ACC112 (cell line): ENCODE results near the gene DNAJC6.

Experiments
- H2AFZ ChIP-seq: fragments of 200-600 bp; sonication (generic); one replicate; pipeline ENCODE4 v1.6.0; 2017; ENCODE audit warnings: antibody characterized with exemption, low read length; ENCODE audit not compliant: unreplicated experiment
- H3K27ac ChIP-seq: fragments of 200-600 bp; sonication (generic); 2 replicates; pipeline ENCODE4 v1.5.1; 2014; ENCODE audit warnings: low read depth, mild to moderate bottlenecking, antibody characterized with exemption, low read length, moderate library complexity
- H3K27me3 ChIP-seq: fragments of 200-600 bp; sonication (generic); 2 replicates; pipeline ENCODE4 v1.6.1; 2014; ENCODE audit warnings: mild to moderate bottlenecking, antibody characterized with exemption, low read length, moderate library complexity, mixed read lengths; ENCODE audit not compliant: insufficient read depth
- H3K36me3 ChIP-seq: fragments of 200-600 bp; sonication (generic); 2 replicates; pipeline ENCODE4 v1.6.1; 2016; ENCODE audit warnings: mild to moderate bottlenecking, antibody characterized with exemption, low read length, moderate library complexity, mixed read lengths; ENCODE audit not compliant: insufficient read depth
- H3K4me1 ChIP-seq: fragments of 200-600 bp; sonication (generic); one replicate; pipeline ENCODE4 v1.6.1; 2016; ENCODE audit warnings: low read length, mixed read lengths; ENCODE audit not compliant: insufficient read depth, unreplicated experiment, control insufficient read depth
- H3K4me3 ChIP-seq: fragments of 200-600 bp; sonication (generic); 2 replicates; pipeline ENCODE4 v1.5.1; 2014; ENCODE audit warnings: mild to moderate bottlenecking, low read depth, low read length
- H3K79me2 ChIP-seq: fragments of 200-600 bp; sonication (generic); one replicate; pipeline ENCODE4 v1.6.0; 2016; ENCODE audit warnings: low read length; ENCODE audit not compliant: control insufficient read depth, unreplicated experiment, insufficient read depth

The DNAJC6 gene

DNA sequence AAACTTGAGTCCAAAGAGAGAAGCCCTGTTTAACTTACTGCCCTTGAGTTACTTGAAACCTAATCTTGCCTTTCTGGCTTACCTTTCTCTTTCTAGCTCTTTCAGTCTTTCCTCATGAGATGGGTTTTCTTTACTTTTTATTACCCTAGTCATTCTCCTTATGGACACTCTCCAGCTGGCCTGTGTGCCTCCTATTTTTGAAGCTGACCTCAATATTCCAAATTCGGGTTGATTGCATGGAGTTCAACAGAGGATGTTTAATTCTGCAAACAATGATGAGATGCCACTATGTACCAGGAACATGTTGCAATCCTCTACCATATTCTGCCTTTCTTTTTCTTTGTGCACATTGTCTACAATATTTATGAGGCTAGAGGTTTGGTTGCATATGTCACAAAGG, 20.7 kb downstream of the DNAJC6 start:
- Histone ChIP-seq H3K36me3 (no peaks in the 10 kb centered on the region), H3K27me3 (no peaks in the 10 kb centered on the region), H3K4me1 (no peaks in the 10 kb centered on the region), H3K79me2 (no peaks in the 10 kb centered on the region), H3K27ac (no peak overlapping the region), H3K4me3 (no peak overlapping the region), H2AFZ (no peak overlapping the region)

DNA sequence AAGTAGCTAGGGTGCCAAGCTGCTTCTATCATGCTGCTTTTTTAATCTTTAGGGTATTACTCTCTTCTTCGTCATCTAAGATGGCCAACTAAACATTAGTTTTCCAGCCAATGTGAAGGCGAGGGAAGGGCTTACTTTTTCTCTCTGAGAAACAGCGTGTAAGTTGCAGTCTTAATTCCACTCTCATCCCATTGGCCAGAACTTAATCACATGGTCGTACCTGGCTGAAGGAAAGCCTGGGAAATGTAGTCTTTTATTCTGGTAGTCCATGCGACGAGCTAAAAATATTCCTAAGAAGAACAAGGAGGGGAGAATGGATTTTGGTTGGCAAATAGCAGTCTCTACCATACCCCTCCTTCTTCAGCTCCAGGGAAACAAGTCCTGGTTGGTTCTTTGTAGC, 21.5 kb downstream of the DNAJC6 start:
- no peak overlapping the region for H3K27ac ChIP-seq
- H3K4me3 ChIP-seq: no peak overlapping the region
- no peaks in the 10 kb centered on the region for H3K79me2 ChIP-seq
- H3K4me1 ChIP-seq: no peaks in the 10 kb centered on the region
- no peak overlapping the region for H2AFZ ChIP-seq
- H3K36me3 ChIP-seq: no peaks in the 10 kb centered on the region
- no peaks in the 10 kb centered on the region for H3K27me3 ChIP-seq

DNA sequence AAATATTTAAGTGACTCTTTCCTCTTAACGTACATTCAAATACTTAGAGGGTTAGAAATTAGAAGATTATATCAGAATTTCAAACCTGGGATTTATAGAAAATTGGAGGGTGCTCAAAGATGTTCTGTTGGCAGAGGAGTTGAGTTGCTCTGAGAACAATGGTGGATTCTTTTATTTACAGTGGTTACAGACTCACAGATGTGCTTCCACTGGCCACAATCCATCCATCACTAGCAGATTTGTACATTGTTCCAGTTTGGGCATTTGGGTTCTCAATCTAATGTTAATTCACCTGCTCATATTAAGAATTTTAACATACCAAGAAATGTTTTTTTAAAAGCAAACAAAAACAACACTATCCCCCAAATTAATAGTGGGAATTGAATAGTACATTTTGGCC, 23.5 kb downstream of the DNAJC6 start:
- H3K4me3 ChIP-seq: no peak overlapping the region
- no peaks in the 10 kb centered on the region for H3K27me3 ChIP-seq
- H3K27ac ChIP-seq: no peak overlapping the region
- no peak overlapping the region for H2AFZ ChIP-seq
- no peaks in the 10 kb centered on the region for H3K4me1 ChIP-seq
- H3K36me3 ChIP-seq: no peaks in the 10 kb centered on the region
- H3K79me2 ChIP-seq: no peaks in the 10 kb centered on the region

DNA sequence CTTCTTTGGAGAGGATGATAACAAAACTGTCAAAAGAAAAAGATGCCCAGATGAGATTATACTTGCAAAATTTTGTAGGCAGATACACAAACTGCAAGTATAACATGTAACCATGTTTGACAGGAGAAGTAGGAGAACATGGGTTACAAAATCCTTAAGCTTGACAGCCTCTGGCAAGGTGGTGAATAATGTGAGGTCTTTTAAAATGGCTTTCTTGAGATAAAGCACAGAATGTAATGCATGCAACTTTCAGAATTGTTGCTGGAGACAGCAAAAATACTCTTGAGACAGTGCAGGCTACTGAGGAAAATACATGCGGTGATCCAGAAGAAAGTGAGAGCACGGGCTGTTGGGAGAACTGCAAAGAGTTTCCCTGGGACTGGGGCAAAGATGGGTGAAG, 24.7 kb downstream of the DNAJC6 start:
- Histone ChIP-seq H2AFZ (no peak overlapping the region), H3K27ac (no peak overlapping the region), H3K4me3 (no peak overlapping the region), H3K79me2 (no peaks in the 10 kb centered on the region), H3K27me3 (no peaks in the 10 kb centered on the region), H3K36me3 (no peaks in the 10 kb centered on the region), H3K4me1 (no peaks in the 10 kb centered on the region)

DNA sequence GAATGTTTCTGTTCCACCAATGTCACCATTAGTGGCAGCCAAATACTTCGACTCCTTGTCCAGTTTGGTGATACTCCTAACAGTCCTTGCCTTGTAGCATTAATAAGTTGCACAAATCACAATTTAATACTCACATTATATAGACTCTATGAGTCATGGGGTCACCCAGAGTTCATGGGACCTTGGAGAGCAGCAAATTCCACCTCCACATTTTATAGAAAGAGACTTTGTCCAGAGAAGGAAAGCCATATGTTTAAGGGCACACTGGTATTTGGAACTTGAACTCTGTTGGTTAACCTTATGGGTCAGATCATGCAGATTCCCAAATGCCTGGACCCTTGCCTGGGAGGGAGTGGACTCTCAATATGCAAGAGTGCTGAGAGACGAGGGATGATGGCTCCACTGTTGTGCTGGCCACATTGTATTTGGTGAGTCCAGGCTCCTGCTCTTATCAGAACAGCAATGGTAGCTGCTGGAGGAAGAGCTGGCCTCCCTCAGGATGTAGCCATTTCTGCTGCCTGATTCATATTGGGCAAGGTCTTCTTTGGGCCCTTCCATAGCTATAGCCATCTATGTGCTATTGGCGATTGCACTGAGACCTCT, 30.6 kb downstream of the DNAJC6 start:
- H3K27me3 ChIP-seq: no peaks in the 10 kb centered on the region
- no peaks in the 10 kb centered on the region for H3K79me2 ChIP-seq
- no peak overlapping the region for H2AFZ ChIP-seq
- H3K4me1 ChIP-seq: peaks cover 14% of the 10 kb centered on the region
- H3K27ac ChIP-seq: no peak overlapping the region
- no peak overlapping the region for H3K4me3 ChIP-seq
- no peaks in the 10 kb centered on the region for H3K36me3 ChIP-seq

DNA sequence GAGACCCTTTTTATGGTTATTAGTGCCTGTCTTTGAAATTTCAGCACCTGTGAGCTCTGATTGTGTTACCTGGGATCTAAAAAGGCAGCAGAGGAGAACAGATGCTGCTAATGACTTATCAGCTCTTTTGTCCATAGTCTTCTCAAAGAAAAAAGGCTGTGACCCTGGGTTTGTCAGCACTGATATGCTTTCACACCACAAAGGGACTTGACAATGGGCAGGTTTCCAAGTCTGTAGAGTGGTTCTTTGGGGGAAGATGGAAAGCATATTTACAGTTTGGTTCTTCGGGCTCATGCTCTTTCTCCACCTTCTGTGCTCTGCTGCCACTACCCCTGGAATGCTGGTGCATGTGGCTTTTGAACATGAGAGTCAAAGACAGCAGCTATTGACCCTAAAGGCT, 32.0 kb downstream of the DNAJC6 start:
- Histone ChIP-seq H3K27ac (no peak overlapping the region), H3K79me2 (no peaks in the 10 kb centered on the region), H3K27me3 (no peaks in the 10 kb centered on the region), H3K4me3 (no peak overlapping the region), H3K4me1 (peaks cover 14% of the 10 kb centered on the region), H2AFZ (no peak overlapping the region), H3K36me3 (no peaks in the 10 kb centered on the region)

DNA sequence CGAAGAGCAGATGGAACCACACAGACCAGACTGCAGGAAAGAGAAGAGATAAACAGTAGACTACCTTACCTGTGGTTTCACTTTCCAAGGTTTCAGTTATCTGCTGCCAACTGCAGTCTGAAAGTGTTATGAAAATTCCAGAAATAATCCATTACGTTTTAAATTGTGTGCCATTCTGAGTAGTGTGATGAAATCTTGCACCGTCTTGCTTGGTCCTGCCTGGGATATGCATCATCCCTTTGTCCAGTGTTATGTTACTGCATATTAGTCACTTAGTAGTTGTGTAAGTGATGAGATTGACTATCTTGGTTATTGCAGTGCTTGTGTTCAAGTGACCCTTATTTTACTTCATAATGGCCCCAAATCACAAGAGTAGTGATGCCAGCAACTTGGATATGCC, 33.9 kb downstream of the DNAJC6 start:
- no peaks in the 10 kb centered on the region for H3K36me3 ChIP-seq
- H3K4me1 ChIP-seq: peaks cover 14% of the 10 kb centered on the region
- no peak overlapping the region for H3K4me3 ChIP-seq
- no peaks in the 10 kb centered on the region for H3K79me2 ChIP-seq
- H2AFZ ChIP-seq: no peak overlapping the region
- H3K27ac ChIP-seq: no peak overlapping the region
- no peaks in the 10 kb centered on the region for H3K27me3 ChIP-seq

DNA sequence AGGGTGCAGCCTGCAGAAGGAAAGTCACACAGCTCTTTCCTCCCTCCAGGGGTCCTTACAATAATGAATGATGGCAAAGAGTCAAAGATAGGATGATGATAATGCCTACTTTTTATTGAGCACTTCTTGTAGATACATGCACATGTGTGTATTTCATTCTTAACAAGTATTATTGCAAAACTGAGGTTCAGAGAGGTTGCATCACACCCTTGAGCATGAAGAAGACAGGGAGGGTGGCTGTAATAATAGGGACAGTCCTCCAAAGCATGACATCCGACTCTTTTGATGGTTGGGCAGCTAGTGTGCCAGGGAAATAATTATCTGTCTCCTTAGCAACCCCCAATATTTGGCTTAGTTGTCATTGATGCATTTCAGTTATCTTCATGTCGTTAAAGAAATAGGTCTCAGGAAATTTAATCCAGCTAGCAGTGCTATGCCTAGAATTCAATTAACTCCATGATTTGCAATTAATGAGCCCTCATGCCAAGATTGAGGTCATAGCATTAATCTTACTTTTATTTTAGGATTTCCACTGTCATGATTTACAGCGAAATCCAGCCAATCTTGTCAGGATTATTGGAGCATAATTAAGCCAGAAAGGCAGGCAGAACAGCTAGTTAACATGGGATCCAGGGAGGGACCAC, 35.0 kb downstream of the DNAJC6 start:
- peaks cover 14% of the 10 kb centered on the region for H3K4me1 ChIP-seq
- H3K27ac ChIP-seq: no peak overlapping the region
- H3K79me2 ChIP-seq: no peaks in the 10 kb centered on the region

DNA sequence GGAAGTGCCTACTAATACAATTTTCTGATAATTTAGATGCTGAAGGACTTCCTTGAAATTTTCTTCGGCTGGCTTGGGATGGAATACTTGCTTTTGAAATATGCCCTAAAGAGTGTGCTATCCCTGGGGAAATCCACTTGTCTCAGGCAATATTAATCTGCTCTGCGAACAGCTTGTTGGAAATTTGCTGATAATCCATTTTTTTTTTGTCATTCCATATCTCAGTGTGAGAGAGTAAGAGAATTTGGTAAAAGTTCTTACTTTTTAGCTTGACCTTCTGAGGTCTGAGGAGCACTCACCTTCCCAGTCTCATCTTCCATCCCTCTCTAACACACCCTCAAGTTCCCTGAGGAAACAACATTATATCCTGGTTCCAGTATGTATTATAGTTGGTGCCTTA, 36.8 kb downstream of the DNAJC6 start:
- Histone ChIP-seq H3K27ac (no peak overlapping the region), H3K4me3 (no peak overlapping the region), H3K27me3 (no peaks in the 10 kb centered on the region), H3K4me1 (peaks cover 10% of the 10 kb centered on the region), H3K79me2 (no peaks in the 10 kb centered on the region), H3K36me3 (no peaks in the 10 kb centered on the region), H2AFZ (no peak overlapping the region)

More for the DNA sequence above, 35.0 kb downstream of the DNAJC6 start:
- no peaks in the 10 kb centered on the region for H3K27me3 ChIP-seq
- H3K4me3 ChIP-seq: no peak overlapping the region
- no peaks in the 10 kb centered on the region for H3K36me3 ChIP-seq
- H2AFZ ChIP-seq: no peak overlapping the region

DNA sequence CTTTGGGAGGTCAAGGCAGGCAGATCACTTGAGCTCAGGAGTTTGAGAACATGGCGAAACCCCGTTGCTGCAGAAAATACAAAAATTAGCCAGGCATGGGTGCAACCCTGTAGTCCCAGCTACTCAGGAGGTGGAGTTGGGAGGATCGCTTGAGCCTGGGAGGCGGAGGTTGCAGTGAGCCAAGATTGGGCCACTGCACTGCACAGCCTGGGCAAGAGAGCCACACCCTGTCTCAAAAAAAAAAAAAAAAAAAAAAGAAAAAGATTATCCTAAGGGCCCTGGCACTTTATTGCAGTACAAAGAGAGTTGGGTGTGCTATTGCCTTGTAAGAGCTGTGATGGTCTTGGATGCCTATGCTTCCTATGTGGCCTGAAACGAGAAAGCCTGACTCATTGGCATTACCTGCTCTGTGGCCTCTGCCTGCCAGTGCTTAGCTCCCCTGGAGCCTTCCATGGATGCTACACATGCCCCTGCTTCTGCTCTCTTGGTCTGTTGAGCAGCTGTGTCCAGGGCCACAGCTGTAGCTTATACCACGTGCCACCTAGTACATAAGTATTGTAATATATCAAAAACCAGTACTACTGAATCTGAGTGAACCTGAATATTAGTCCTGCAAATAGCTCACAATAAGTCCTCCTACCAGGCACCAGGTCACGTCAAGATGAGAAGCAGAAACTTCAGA, 45.8 kb downstream of the DNAJC6 start:
- no peaks in the 10 kb centered on the region for H3K79me2 ChIP-seq
- no peaks in the 10 kb centered on the region for H3K36me3 ChIP-seq
- H3K27me3 ChIP-seq: no peaks in the 10 kb centered on the region
- H2AFZ ChIP-seq: no peak overlapping the region
- H3K27ac ChIP-seq: no peak overlapping the region
- no peaks in the 10 kb centered on the region for H3K4me1 ChIP-seq
- H3K4me3 ChIP-seq: no peak overlapping the region
